GM18907 (cell line): ENCODE data around the gene FLRT2.

Experiments
- ATAC-seq: cut with Tn5 transposase; IDR thresholded peaks from one replicate; pipeline ENCODE4 v1.9.1; 2021; ENCODE audit warnings: mild to moderate bottlenecking, moderate library complexity; ENCODE audit not compliant: unreplicated experiment

Gene FLRT2

DNA sequence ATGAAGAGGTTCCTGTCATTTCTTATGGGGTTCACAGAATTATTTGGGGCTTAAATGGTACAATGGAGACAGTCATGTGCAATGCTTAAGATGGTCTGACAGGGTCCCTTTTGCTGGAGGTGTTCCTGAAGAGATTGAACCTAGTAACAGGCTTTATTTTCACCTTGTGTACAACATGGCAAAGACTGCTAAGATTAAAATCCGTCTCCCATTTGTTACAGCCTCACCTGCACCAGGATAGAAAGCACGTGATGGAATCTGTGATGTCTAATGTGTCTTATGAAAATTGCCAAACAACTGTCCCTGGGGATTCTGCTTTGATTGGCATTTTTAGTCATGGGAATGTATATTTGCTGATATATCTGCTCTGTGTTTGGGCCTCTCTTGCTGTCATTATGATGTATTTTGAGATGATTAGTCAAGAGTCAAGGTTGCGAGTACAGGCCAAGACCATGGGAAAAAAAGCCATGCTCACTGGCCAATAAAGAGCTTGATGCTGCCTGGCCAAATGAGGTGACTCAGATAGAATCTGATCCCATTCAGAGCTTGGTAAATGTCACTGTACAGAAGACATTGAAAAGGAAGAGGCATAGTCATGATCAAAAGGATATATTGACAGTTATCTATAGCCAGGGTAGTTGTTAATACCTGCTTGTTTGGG is 96.1 kb downstream of the FLRT2 start:
- ATAC-seq = no peak

DNA sequence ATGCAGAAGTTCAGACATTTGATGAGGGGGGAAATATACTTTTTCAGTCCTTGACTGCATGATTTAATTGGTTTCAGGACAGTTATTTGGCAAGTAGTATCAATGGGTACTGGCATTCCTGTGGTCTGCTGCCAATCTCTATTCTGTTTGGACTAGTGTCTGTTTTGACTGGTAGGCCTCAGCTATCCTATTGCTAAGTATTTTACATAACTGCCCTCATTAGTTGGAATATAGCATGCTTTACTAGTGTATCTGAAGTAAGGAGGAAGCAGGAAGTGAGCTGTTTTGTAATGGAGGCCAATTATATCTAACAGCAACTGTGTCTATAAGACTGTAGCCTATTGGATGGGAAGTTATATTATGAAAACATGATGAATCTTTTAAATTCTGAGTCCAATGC is 104.3 kb downstream of the FLRT2 start:
- no peak for ATAC-seq

DNA sequence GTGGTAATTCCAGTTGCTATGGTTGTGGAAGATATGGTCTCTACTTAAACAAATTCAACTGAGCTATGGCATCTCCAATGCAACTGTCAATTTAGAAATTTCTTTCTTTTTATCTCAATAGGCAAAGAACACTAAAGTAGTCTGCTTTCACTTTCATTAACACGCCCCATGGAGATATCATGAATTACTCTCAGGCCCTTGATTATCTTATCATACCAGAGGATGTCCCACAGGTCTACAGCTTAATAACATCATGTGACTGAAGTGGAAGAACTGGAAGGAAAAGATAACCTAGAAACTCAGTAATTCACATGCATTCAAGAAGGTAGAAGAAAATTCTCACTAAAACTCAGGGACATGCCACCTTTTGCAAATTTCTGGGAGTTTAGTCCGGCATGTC is 114.3 kb downstream of the FLRT2 start:
- no peak for ATAC-seq

GRCh38 chr14:85653029-85653428 is 123.1 kb downstream of the FLRT2 start:
- no peak for ATAC-seq

DNA sequence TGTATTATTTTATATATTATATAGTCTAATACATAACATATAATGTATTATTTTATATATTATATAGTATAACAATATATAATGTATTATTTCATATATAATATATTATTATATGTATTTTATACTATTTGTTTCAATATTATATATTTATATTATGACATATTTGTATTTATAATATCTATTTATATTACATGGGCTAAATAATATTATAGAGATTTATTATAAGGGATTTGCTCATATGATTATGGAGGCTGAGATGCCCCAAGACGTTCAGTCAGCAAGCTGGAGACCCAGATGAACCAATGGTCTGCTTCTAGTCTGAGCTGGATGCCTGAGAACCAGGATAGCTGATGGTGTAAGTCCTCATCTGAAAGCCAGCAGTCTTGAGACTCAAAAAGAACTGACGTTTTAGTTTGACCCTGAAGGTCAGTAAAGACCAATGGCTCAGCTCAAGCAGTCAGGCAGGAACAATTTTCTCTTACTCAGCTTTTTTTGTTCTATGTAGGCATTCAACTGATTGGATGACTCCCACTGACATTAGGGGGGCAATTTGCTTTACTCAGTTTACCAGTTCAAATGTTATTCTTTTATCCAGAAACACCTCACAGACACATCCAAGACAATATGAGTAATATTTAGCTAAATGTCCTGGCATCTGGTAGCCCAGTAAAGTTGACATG is 130.4 kb downstream of the FLRT2 start:
- no peak for ATAC-seq

- no peak for ATAC-seq
These were observed 132.2 kb downstream of the FLRT2 start for GRCh38 chr14:85662096-85662495.

- ATAC-seq = no peak
These were observed 133.3 kb downstream of the FLRT2 start for GRCh38 chr14:85663256-85663655.

GRCh38 chr14:85663667-85664066 is 133.7 kb downstream of the FLRT2 start:
- ATAC-seq = no peak

- ATAC-seq = no peak
These were observed 146.0 kb downstream of the FLRT2 start for GRCh38 chr14:85675957-85676356.

- no peak for ATAC-seq
These were observed 157.0 kb downstream of the FLRT2 start for GRCh38 chr14:85686908-85687307.

DNA sequence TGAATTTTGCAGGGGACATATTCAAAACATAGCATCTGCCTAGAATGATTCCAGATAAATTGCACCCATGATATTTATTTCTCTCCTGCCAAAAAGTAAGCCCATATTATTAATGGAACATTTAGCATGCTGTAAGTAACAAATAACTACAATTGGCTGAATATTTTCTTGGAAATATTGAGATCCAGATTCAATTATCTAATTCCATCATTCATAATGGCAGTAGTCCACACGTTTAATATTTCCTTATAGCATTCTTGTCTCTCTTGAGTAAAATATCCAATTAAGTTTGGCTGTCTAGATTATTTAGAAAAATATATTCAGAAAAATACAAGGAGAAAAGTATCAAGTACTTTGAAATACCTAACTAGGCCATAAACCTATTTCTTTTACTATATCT is 157.5 kb downstream of the FLRT2 start:
- ATAC-seq = no peak

DNA sequence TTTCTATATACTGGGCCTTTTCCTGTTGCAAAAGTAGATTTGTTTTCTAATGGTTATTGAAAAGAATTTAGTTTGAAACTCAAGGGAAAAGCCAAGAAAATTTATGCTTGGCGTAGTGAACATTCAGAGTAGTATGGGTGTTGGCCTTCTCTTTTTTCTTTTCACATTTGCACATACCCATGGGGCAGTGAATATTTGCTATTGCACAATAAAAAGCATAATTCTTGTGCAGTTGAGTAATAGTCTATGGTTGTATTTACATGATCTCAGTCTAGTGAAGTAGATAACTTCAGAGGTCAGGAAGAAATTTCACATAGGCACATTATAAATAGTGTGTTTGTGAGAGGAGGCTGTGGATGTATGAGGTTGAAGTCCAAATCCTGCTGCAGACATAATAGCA is 158.1 kb downstream of the FLRT2 start:
- no peak for ATAC-seq

GRCh38 chr14:85695300-85695699 is 165.4 kb downstream of the FLRT2 start:
- ATAC-seq = no peak

DNA sequence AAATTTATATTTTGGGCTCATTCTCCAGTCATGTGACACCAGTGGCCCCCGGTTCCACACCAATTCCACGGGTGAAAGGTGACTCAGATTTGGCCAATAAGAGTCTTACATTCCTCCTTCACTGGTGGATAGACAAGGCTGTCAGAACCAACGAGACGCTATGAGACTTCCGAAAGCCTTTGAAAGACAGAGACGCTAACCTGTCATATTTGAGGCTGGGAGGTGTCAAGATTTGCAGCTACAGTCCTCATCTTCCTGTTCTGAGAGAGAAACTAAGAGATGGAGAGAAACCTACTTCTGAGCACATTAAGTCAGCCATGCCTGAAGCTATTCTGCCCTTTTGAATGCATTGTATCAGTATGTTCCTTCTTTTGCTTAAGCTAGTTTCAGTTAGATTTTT is 171.2 kb downstream of the FLRT2 start:
- no peak for ATAC-seq

GRCh38 chr14:85701763-85702162 is 171.8 kb downstream of the FLRT2 start:
- no peak for ATAC-seq

GRCh38 chr14:85702191-85702590 is 172.2 kb downstream of the FLRT2 start:
- ATAC-seq = no peak

DNA sequence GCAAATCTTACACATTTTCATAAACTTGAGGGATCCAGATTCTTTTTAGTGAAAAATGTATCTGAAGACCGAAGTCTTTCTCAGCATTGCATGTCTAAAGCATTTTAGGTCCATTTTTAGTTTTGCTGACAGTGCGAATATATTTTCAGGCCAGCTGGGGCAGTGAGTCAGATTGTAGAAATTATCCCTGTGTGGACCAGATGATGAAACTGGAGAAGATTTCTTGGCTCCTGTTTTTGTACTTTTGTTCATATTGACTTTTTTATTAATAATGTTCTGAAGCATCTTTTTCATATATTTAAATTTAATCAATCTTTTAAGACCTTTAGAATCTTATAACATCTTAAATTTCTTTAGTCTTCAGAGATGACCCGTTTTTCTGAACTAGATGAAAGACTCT is 173.1 kb downstream of the FLRT2 start:
- ATAC-seq = no peak
